GM12878 (cell line): ENCODE data around the gene ANKMY1. TPM values are rescaled to one million over a fixed set of nuclear protein-coding genes. Genes with fewer than 3 reads are reported as not detected.
A peak's percentile ranks its signal among the peaks of the same experiment; 100 is the strongest.

Experiments
- ATAC-seq: fragments of 200-7000 bp; cut with Tn5 transposase; 3 replicates; pipeline ENCODE4 v1.9.1; 2020; ENCODE audit warnings: mild to moderate bottlenecking, moderate library complexity
- BruUV-seq: library from RNA; stranded (reverse); fragments of 400-500 nt; replicated peaks from 2 replicates; lab custom pipeline; 2021; lab: Mats Ljungman, UMichigan
- CTCF ChIA-PET: fragments of 300-600 bp; sonication (Branson Sonifier 250); formaldehyde crosslinking; extraction: SDS; loops from one replicate; lab custom pipeline; 2021; ENCODE audit warnings: inconsistent platforms; lab: Yijun Ruan, JAX
- POLR2A ChIA-PET: fragments of 350-600 bp; formaldehyde crosslinking; extraction: SDS; loops from one replicate; lab custom pipeline; 2021; ENCODE audit warnings: inconsistent platforms; lab: Charles Lee
- RAD21 ChIA-PET: fragments of 300-600 bp; sonication (Branson Sonifier 250); formaldehyde crosslinking; loops from one replicate; lab custom pipeline; 2023; ENCODE audit warnings: antibody characterized with exemption; ENCODE audit not compliant: unreplicated experiment; lab: Charles Lee
- SMC1A ChIA-PET: fragments of 300-600 bp; sonication (Branson Sonifier 250); formaldehyde crosslinking; loops from one replicate; lab custom pipeline; 2023; ENCODE audit not compliant: unreplicated experiment, uncharacterized antibody; lab: Charles Lee
- DNase-seq: peaks from one replicate; pipeline ENCODE4 v3.0.0-alpha.2; 2011; ENCODE audit warnings: low read depth, low spot score
- FAIRE-seq: peaks from 3 replicates; lab custom pipeline; 2011; peaks lifted over from hg19 to GRCh38; lab: Jason Lieb, UNC
- H2AFZ ChIP-seq: 2 replicates; pipeline ENCODE4 v1.6.0; 2011; ENCODE audit warnings: low read depth, low read length, control low read depth; ENCODE audit not compliant: control insufficient read depth
- H3K27ac ChIP-seq: 2 replicates; pipeline ENCODE4 v1.5.1; 2011; ENCODE audit warnings: control low read depth; ENCODE audit not compliant: control insufficient read depth, insufficient read depth
- H3K27me3 ChIP-seq, 2 experiments: replicated peaks in 1 of 2; 2 replicates each; pipeline versions ENCODE4 v1.6.0 to v1.6.1; 2011; ENCODE audit warnings: low read length in 1 of 2; ENCODE audit not compliant: control insufficient read depth in 2 of 2, insufficient read depth in 2 of 2
- H3K36me3 ChIP-seq, 2 experiments: 2 replicates each; pipeline ENCODE4 v1.5.1; 2011; ENCODE audit warnings: low read length in 1 of 2; ENCODE audit not compliant: control insufficient read depth in 2 of 2, insufficient read depth in 2 of 2
- H3K4me1 ChIP-seq: 2 replicates; pipeline ENCODE4 v1.6.1; 2011; ENCODE audit warnings: mild to moderate bottlenecking, low read length, moderate library complexity, mixed read lengths; ENCODE audit not compliant: control insufficient read depth, insufficient read depth
- H3K4me2 ChIP-seq: 2 replicates; pipeline ENCODE4 v1.6.0; 2011; ENCODE audit warnings: control low read depth; ENCODE audit not compliant: control insufficient read depth, insufficient read depth
- H3K4me3 ChIP-seq: fragments of 200-600 bp; sonication (generic); 2 replicates; pipeline ENCODE4 v1.5.1; 2016
- H3K79me2 ChIP-seq: 2 replicates; pipeline ENCODE4 v1.6.0; 2011; ENCODE audit warnings: low read length; ENCODE audit not compliant: control insufficient read depth, insufficient read depth
- H3K9ac ChIP-seq: 2 replicates; pipeline ENCODE4 v1.8.0; 2011; ENCODE audit warnings: low read length, control low read depth, mixed read lengths; ENCODE audit not compliant: control insufficient read depth, insufficient read depth
- H3K9me3 ChIP-seq: replicated peaks from 3 replicates; pipeline ENCODE4 v1.5.1; 2011; ENCODE audit warnings: mild to moderate bottlenecking, low read length; ENCODE audit not compliant: control insufficient read depth, insufficient read depth
- H4K20me1 ChIP-seq: 2 replicates; pipeline ENCODE4 v1.6.0; 2011; ENCODE audit not compliant: control insufficient read depth, insufficient read depth
- BACH1 ChIP-seq: fragments of 450-650 bp; IDR thresholded peaks from 2 replicates; pipeline ENCODE4 v1.6.1; 2017; ENCODE audit warnings: mild to moderate bottlenecking, borderline replicate concordance
- CHD2 ChIP-seq: IDR thresholded peaks from 2 replicates; pipeline ENCODE4 v1.6.1; 2011; ENCODE audit warnings: low read depth, low read length, improper control_type of control experiment, borderline replicate concordance
- E2F4 ChIP-seq: IDR thresholded peaks from 2 replicates; pipeline ENCODE4 v1.6.1; 2012; ENCODE audit warnings: low read depth, low read length, improper control_type of control experiment
- EP300 ChIP-seq, 2 experiments: fragments of 150-350 bp in 1 of 2; IDR thresholded peaks; 2 replicates each; pipeline ENCODE4 v1.6.1; 2011 to 2012; ENCODE audit warnings: low read depth in 2 of 2, low read length in 2 of 2, borderline replicate concordance in 1 of 2, improper control_type of control experiment in 1 of 2, inconsistent platforms in 1 of 2; ENCODE audit not compliant: control insufficient read depth in 1 of 2
- IRF5 ChIP-seq: fragments of 450-650 bp; IDR thresholded peaks from 2 replicates; pipeline ENCODE4 v1.6.1; 2017; ENCODE audit warnings: borderline replicate concordance
- MEF2B ChIP-seq: fragments of 450-650 bp; IDR thresholded peaks from 2 replicates; pipeline ENCODE4 v1.6.1; 2018; ENCODE audit warnings: mild to moderate bottlenecking, moderate library complexity; ENCODE audit not compliant: partially characterized antibody, poor library complexity, severe bottlenecking
- MLLT1 ChIP-seq: fragments of 450-650 bp; IDR thresholded peaks from 2 replicates; pipeline ENCODE4 v1.6.1; 2016; ENCODE audit warnings: mild to moderate bottlenecking
- NRF1 ChIP-seq: conservative IDR thresholded peaks from 2 replicates; pipeline ENCODE4 v1.6.1; 2011; ENCODE audit warnings: mild to moderate bottlenecking, low read depth, low read length, improper control_type of control experiment
- RFX5 ChIP-seq: IDR thresholded peaks from 2 replicates; pipeline ENCODE4 v1.6.1; 2011; ENCODE audit warnings: low read depth, low read length, improper control_type of control experiment
- SKIL ChIP-seq: fragments of 450-650 bp; IDR thresholded peaks from 2 replicates; pipeline ENCODE4 v1.6.1; 2017; ENCODE audit warnings: mild to moderate bottlenecking, low read depth, inconsistent platforms; ENCODE audit not compliant: poor library complexity, severe bottlenecking
- SMAD1 ChIP-seq: fragments of 450-650 bp; IDR thresholded peaks from 2 replicates; pipeline ENCODE4 v1.6.1; 2018; ENCODE audit warnings: mild to moderate bottlenecking, low read depth; ENCODE audit not compliant: partially characterized antibody
- SMARCA5 ChIP-seq: fragments of 450-650 bp; IDR thresholded peaks from 2 replicates; pipeline ENCODE4 v1.6.1; 2017; ENCODE audit warnings: mild to moderate bottlenecking
- SMC3 ChIP-seq: IDR thresholded peaks from 2 replicates; pipeline ENCODE4 v1.6.1; 2011; ENCODE audit warnings: low read length, improper control_type of control experiment, borderline replicate concordance
- SUPT20H ChIP-seq: IDR thresholded peaks from 2 replicates; pipeline ENCODE4 v1.6.1; 2011; ENCODE audit warnings: low read depth, mild to moderate bottlenecking, low read length, moderate library complexity, borderline replicate concordance; ENCODE audit not compliant: control insufficient read depth
- TBL1XR1 ChIP-seq: IDR thresholded peaks from 2 replicates; pipeline ENCODE4 v1.6.1; 2012; ENCODE audit warnings: low read depth, low read length, improper control_type of control experiment
- YBX1 ChIP-seq: fragments of 450-650 bp; IDR thresholded peaks from 2 replicates; pipeline ENCODE4 v1.6.1; 2016; ENCODE audit warnings: antibody characterized with exemption
- WGBS: methylation state at CpG from one replicate; pipeline ENCODE4 v1.1.6; 2016; ENCODE audit warnings: low lambda C conversion rate; ENCODE audit not compliant: insufficient replicate concordance, insufficient coverage; ENCODE audit errors: missing lambda C conversion rate; 5-methylcytosine and 5-hydroxymethylcytosine counted together
- in situ Hi-C: fragments of 300-500 bp; cut with MboI; formaldehyde crosslinking; loops from 9 replicates; pipeline ENCODE4 v1.14.3; 2018; ENCODE audit warnings: mixed read lengths
- intact Hi-C: fragments of 100-400 bp; cut with micrococcal nuclease; formaldehyde crosslinking; loops from one replicate; pipeline ENCODE4 v1.14.2; 2022; ENCODE audit not compliant: unreplicated experiment
- polyA plus RNA-seq, 11 experiments: library from polyadenylated mRNA; depleted of rRNA in 4 of 11; unstranded in 6 of 11; stranded (reverse) in 5 of 11; fragments of >200 nt; fragmentation: Nextera tagmentation in 4 of 11; fragmentation: Illumina TruSeq in 1 of 11; extraction: Ambion mirVana in 4 of 11; extraction: Trizol in 1 of 11; gene quantifications; 1 replicate in 1 of 11; 2 replicates in 10 of 11; pipeline versions ENCODE4 v1.2.1 to v1.2.3, GENCODE V29; 2011 to 2016; ENCODE audit warnings: inconsistent platforms in 2 of 11, missing spikeins in 2 of 11, low read depth in 1 of 11
- total RNA-seq, 4 experiments: library from RNA; depleted of rRNA in 3 of 4; stranded (reverse); fragments of >200 nt in 3 of 4; fragmentation: Illumina TruSeq in 1 of 4; extraction: Trizol in 1 of 4; gene quantifications; 2 replicates each; pipeline versions ENCODE4 v1.2.1 to v1.2.3, GENCODE V29; 2013 to 2021

Gene ANKMY1
- total and polyA plus RNA-seq, 10 of the 15 experiments (the other 5 are each of a cell fraction or from before 2014, with no cell fraction given) = 1.1 to 15.3 (median 11.1) TPM

- Histone ChIP-seq H3K27ac (peak overlapping the region; percentile 91), H3K9me3 (no peaks in the 10 kb centered on the region), H2AFZ (no peak overlapping the region), H3K79me2 (peaks cover 54% of the 10 kb centered on the region), H4K20me1 (no peaks in the 10 kb centered on the region), H3K4me1 (peaks cover 51% of the 10 kb centered on the region), H3K36me3 (peaks cover 0 to 9% of the 10 kb centered on the region in 2 experiments; a peak in 2 of 4 replicates), H3K4me3 (peak overlapping the region; percentile 91), H3K9ac (peak overlapping the region; percentile 85), H3K27me3 (no peaks in the 10 kb centered on the region), H3K4me2 (peak overlapping the region; percentile 46)
- intact Hi-C loops (loop anchor here (1.0 to 2.0 kb wide), 2 partner anchors 23 to 59 kb away; no protein-coding TSS in a partner anchor), in situ Hi-C loops (no loop called here)
- POLR2A ChIA-PET = interaction anchor here (0.9 to 7.8 kb wide), 7 partner anchors 8 to 588 kb away, joined by 3 to 233 read pairs (median 5); partner anchors contain the start of genes CAPN10 and PASK
- CTCF ChIA-PET = interaction anchor here (0.7 to 7.9 kb wide), 3 partner anchors 12 to 47 kb away, joined by 3 to 196 read pairs (median 45); partner anchors contain the start of gene CAPN10
- under 1% methylated on average over 14 of the region's 14 CpGs for WGBS
- BruUV-seq = TSS peak; percentile 93
- ATAC-seq = no peak
- RAD21 ChIA-PET = interaction anchor here (1.7 to 11.7 kb wide), 3 partner anchors 23 to 47 kb away, joined by 3 to 206 read pairs (median 17); partner anchors contain the start of gene CAPN10
- no peak for FAIRE-seq
- SMC1A ChIA-PET = interaction anchor here (1.6 to 12.1 kb wide), 2 partner anchors 19 to 25 kb away, joined by 7 to 124 read pairs; partner anchors contain the start of gene CAPN10
- peak; percentile 45 for DNase-seq
- TF ChIP-seq SMC3 (no peak), TBL1XR1 (no peak), NRF1 (no peak), SUPT20H (no peak), SMAD1 (peak; percentile 82), MLLT1 (peak; percentile 55), SMARCA5 (peak; percentile 40; the same call in 1 of the 2 replicates), CHD2 (peak; percentile 10; the same call in 1 of the 2 replicates), EP300 (IDR thresholded peaks at IDR 0.05; ENCODE audit: borderline replicate concordance in 1 of 2, control insufficient read depth in 1 of 2, low read depth in 2 of 2, low read length in 2 of 2) (0 out of 4 replicates have a peak, but pooled peaks of 1 of the 2 experiments have one; percentile 41), YBX1 (no peak), BACH1 (no peak; the same call in 1 of the 2 replicates), E2F4 (no peak), IRF5 (no peak), RFX5 (no peak), MEF2B (peak; percentile 46), SKIL (peak; percentile 60)
These were observed 3.7 kb upstream of the ANKMY1 start for GRCh38 chr2:240561325-240561971.
